Heart right ventricle (tissue), 16 donors: Measurements from ENCODE around the gene ZMAT3. TPM values are rescaled to one million over a fixed set of nuclear protein-coding genes. Genes with fewer than 3 reads are reported as not detected.

Experiments
- ATAC-seq, 8 donors: fragments of 200-7000 bp; cut with Tn5 transposase; one replicate each; pipeline ENCODE4 v1.9.1; 2020; ENCODE audit warnings: mild to moderate bottlenecking in 8 of 8, moderate library complexity in 8 of 8, moderate number of reproducible peaks in 1 of 8
- DNase-seq, 2 donors: peaks; one replicate each; pipeline ENCODE4 v3.0.0-alpha.2; 2020
- H3K27ac ChIP-seq, 10 donors: fragments of 200-600 bp; sonication (generic) in 2 of 10; one replicate each; pipeline versions ENCODE4 v1.5.0 to v1.8.0; 2020 to 2022; ENCODE audit warnings: mild to moderate bottlenecking in 3 of 10
- H3K27me3 ChIP-seq, 7 donors: fragments of 200-600 bp; one replicate each; pipeline ENCODE4 v1.8.0; 2021 to 2022; ENCODE audit warnings: mild to moderate bottlenecking in 2 of 7
- H3K36me3 ChIP-seq, 9 donors: fragments of 200-600 bp; sonication (generic) in 1 of 9; one replicate each; pipeline versions ENCODE4 v1.5.0 to v1.8.0; 2020 to 2022; ENCODE audit warnings: mild to moderate bottlenecking in 2 of 9
- H3K4me1 ChIP-seq, 9 donors: fragments of 200-600 bp; sonication (generic) in 1 of 9; one replicate each; pipeline versions ENCODE4 v1.5.0 to v1.8.0; 2020 to 2022; ENCODE audit warnings: mild to moderate bottlenecking in 4 of 9
- H3K4me3 ChIP-seq, 10 donors: fragments of 200-600 bp; sonication (generic) in 2 of 10; one replicate each; pipeline versions ENCODE4 v1.5.0 to v1.8.0; 2020 to 2022; ENCODE audit warnings: mild to moderate bottlenecking in 7 of 10, moderate library complexity in 2 of 10
- H3K9me3 ChIP-seq, 11 donors: fragments of 200-600 bp in 10 of 11; sonication (generic) in 2 of 11; one replicate each; pipeline versions ENCODE4 v1.5.0 to v1.8.0; 2013 to 2022; ENCODE audit warnings: mild to moderate bottlenecking in 2 of 11, control low read depth in 1 of 11, moderate library complexity in 1 of 11
- WGBS, 2 donors: extraction: QIAGEN DNeasy Blood & Tissue Kit; methylation state at CpG; one replicate each; pipeline ENCODE4 v1.1.7; 2013; ENCODE audit warnings: inconsistent platforms in 1 of 2; 5-methylcytosine and 5-hydroxymethylcytosine counted together
- intact Hi-C, 10 donors: fragments of 100-400 bp; cut with DNase I; formaldehyde crosslinking; loops; one replicate each; pipeline versions ENCODE4 v1.11.1 to v1.14.2; 2022
- polyA plus RNA-seq, 2 donors: library from polyadenylated mRNA; stranded (reverse); fragments of 200-250 nt; gene quantifications; one replicate each; pipeline ENCODE4 v1.2.3, GENCODE V29; 2013
- total RNA-seq, 10 donors: library from RNA; stranded (reverse); fragmentation: NEBNext Ultra II Directional in 3 of 10; extraction: Animal tissue kit (Norgen Biotek cat#: 25700) in 3 of 10; gene quantifications; one replicate each; pipeline versions ENCODE4 v1.2.1 to v1.2.4, GENCODE V29; 2021 to 2023
- TF ChIP-seq, protein P1 (sequence below), 9 donors: fragments of 200-600 bp; sonication (generic) in 2 of 9; IDR thresholded peaks; one replicate each; pipeline versions ENCODE4 v1.5.0 to v1.8.0; 2021 to 2022; ENCODE audit warnings: antibody characterized with exemption in 9 of 9, mild to moderate bottlenecking in 5 of 9, moderate library complexity in 1 of 9
- donor health status: Arrhythmogenic right ventricular cardiomyopathy.
- donor health status: ischemic (EF 13 %, LVEDD 7.1; RV severe dilation, severe dysfunction).
- donor health status: healthy with polysubstance abuse.
- donor health status: DM: no; HTN: yes; CAD: no.
- donor health status: DM: no; HTN: no; CAD: no.
- donor health status: ischemic (EF 25% LVEDD 6.9; RV normal size, moderate dysfunction).
- donor health status: ischemic (EF 25% LVEDD 5.7; RV mildly dilated, moderate dysfunction).
- donor health status: healthy.
- donor health status: DM: yes; HTN: yes; CAD: no.
- donor health status: Ischemic cardiomyopathy.
- donor health status: ischemic (EF 35%, LVEDD 5.7; RV mildly dilated, moderate dysfunction).
- donor health status: nonischemic (EF 11% LVEDD 7.7; RV severe dilation, severe dysfunction).
- donor health status: DM: yes; HTN: yes; CAD: no.
- donor health status: PGD.
- donor health status: ischemic (EF 29% LVEDD 5.4; RV normal size, mild dysfunction).
- donor health status: nonischemic (EF 23%, LVEDD 6.1; RV moderate dilation, normal function).

The ZMAT3 gene
- total and polyA plus RNA-seq, 12 donors: 1.8 to 18.2 (median 12.6) TPM

- peak overlapping the region; percentile 64 to 92 (median 77) for H3K4me3 ChIP-seq
- intact Hi-C loops: loop anchor here in 4 of 10 donors (5.0 to 10.0 kb wide), 4 partner anchors 46 to 251 kb away; partner anchors contain the start of genes PIK3CA (in 1 of the 4) and ZNF639 (in 1 of the 4)
- no peak for ATAC-seq
- peak overlapping the region in 9 of 10 donors; percentile 83 to 97 (median 90) for H3K27ac ChIP-seq
- WGBS, 2 donors: 18 to 19% methylated on average over 8 of the region's 8 CpGs
- peaks cover 0 to 18% (median 7%) of the 10 kb centered on the region in 9 donors for H3K36me3 ChIP-seq
- H3K4me1 ChIP-seq: peaks cover 0 to 50% (median 25%) of the 10 kb centered on the region in 9 donors
- no peaks in the 10 kb centered on the region for H3K9me3 ChIP-seq
- TF ChIP-seq, protein P1, sequence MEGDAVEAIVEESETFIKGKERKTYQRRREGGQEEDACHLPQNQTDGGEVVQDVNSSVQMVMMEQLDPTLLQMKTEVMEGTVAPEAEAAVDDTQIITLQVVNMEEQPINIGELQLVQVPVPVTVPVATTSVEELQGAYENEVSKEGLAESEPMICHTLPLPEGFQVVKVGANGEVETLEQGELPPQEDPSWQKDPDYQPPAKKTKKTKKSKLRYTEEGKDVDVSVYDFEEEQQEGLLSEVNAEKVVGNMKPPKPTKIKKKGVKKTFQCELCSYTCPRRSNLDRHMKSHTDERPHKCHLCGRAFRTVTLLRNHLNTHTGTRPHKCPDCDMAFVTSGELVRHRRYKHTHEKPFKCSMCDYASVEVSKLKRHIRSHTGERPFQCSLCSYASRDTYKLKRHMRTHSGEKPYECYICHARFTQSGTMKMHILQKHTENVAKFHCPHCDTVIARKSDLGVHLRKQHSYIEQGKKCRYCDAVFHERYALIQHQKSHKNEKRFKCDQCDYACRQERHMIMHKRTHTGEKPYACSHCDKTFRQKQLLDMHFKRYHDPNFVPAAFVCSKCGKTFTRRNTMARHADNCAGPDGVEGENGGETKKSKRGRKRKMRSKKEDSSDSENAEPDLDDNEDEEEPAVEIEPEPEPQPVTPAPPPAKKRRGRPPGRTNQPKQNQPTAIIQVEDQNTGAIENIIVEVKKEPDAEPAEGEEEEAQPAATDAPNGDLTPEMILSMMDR (IDR thresholded peaks at IDR 0.05): no peak
- H3K27me3 ChIP-seq: no peaks in the 10 kb centered on the region
- no peak for DNase-seq
Observed at GRCh38 chr3:179071027-179071322, 634 bp downstream of the ZMAT3 start.

GRCh38 chr3:179069762-179070390, 1.7 kb downstream of the ZMAT3 start:
- TF ChIP-seq, protein P1 (IDR thresholded peaks at IDR 0.05): no peak
- Histone ChIP-seq H3K9me3 (no peaks in the 10 kb centered on the region), H3K4me3 (peak overlapping the region in 7 of 10 donors; percentile 64 to 92 (median 76)), H3K4me1 (peaks cover 0 to 50% (median 25%) of the 10 kb centered on the region in 9 donors), H3K27ac (peak overlapping the region in 4 of 10 donors; percentile 83 to 97 (median 92)), H3K36me3 (peaks cover 0 to 28% (median 7%) of the 10 kb centered on the region in 9 donors), H3K27me3 (no peaks in the 10 kb centered on the region)
- intact Hi-C loops: loop anchor here in 4 of 10 donors (5.0 to 10.0 kb wide), 4 partner anchors 45 to 252 kb away; partner anchors contain the start of genes PIK3CA (in 1 of the 4) and ZNF639 (in 1 of the 4)
- 64 to 68% methylated on average over 1 of the region's 1 CpG for WGBS, 2 donors
- no peak for DNase-seq
- ATAC-seq: no peak

- intact Hi-C loops: no loop called here
- ATAC-seq: peak in 1 of 8 donors; percentile 36
- Histone ChIP-seq H3K27me3 (no peaks in the 10 kb centered on the region), H3K9me3 (no peaks in the 10 kb centered on the region), H3K4me3 (peak overlapping the region in 4 of 10 donors; percentile 64 to 88 (median 76)), H3K27ac (peak overlapping the region in 3 of 10 donors; percentile 83 to 97 (median 90)), H3K36me3 (peaks cover 0 to 34% (median 7%) of the 10 kb centered on the region in 9 donors), H3K4me1 (peaks cover 0 to 50% (median 25%) of the 10 kb centered on the region in 9 donors)
- no peak for DNase-seq
- TF ChIP-seq, protein P1 (IDR thresholded peaks at IDR 0.05): peak in 2 of 9 donors; percentile 31 to 34
- 84 to 89% methylated on average over 5 of the region's 5 CpGs for WGBS, 2 donors
Observed at GRCh38 chr3:179068779-179069530, 2.7 kb downstream of the ZMAT3 start.

DNA sequence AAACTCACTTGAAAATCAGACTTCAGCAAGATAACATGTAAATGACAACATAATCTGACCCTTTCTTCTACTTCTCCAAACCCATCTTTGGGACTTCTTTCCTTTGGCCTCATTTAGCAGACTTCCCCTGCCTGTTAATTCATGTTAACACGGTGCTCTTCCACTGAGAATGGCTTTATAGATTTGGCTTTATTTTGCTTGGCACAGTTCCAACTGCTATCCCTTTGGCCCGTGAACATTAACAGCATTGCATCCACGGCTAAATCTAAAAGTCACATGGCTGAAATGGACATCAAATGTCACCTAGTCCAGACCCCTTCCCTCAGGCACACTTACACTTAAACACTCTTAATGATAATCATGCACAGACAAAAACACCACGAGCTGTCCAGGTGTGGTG, 3.8 kb downstream of the ZMAT3 start:
- WGBS, 2 donors: 31 to 32% methylated on average over 4 of the region's 4 CpGs
- DNase-seq (no peak), ATAC-seq (no peak)
- H3K4me1 ChIP-seq: peaks cover 0 to 50% (median 25%) of the 10 kb centered on the region in 9 donors
- peaks cover 0 to 35% (median 7%) of the 10 kb centered on the region in 9 donors for H3K36me3 ChIP-seq
- no peak overlapping the region for H3K27ac ChIP-seq
- TF ChIP-seq, protein P1 (IDR thresholded peaks at IDR 0.05): no peak
- intact Hi-C loops: no loop called here
- no peaks in the 10 kb centered on the region for H3K27me3 ChIP-seq
- no peaks in the 10 kb centered on the region for H3K9me3 ChIP-seq
- H3K4me3 ChIP-seq: no peak overlapping the region
